HEK293 (cell line): ENCODE results near the gene INSIG2.

Experiments
- CTCF ChIA-PET: fragments of 350-600 bp; formaldehyde crosslinking; extraction: SDS; loops from one replicate; lab custom pipeline; 2021; ENCODE audit warnings: antibody characterized with exemption; lab: Yijun Ruan, JAX
- POLR2A ChIA-PET: fragments of 300-600 bp; formaldehyde crosslinking; extraction: SDS; loops from one replicate; lab custom pipeline; 2020; ENCODE audit warnings: antibody characterized with exemption, inconsistent platforms; lab: Yijun Ruan, JAX
- H3K27ac ChIP-seq: fragments of 200-500 bp; sonication (Bioruptor generic); 2 replicates; pipeline ENCODE4 v1.5.1; 2014; ENCODE audit warnings: low read depth, low read length, control low read depth, inconsistent platforms; ENCODE audit errors: extremely low read depth
- H3K36me3 ChIP-seq, 2 experiments: fragments of 200-500 bp in 1 of 2; sonication (Bioruptor generic) in 1 of 2; 1 replicate in 1 of 2; 2 replicates in 1 of 2; pipeline ENCODE4 v1.5.1; 2014 to 2017; ENCODE audit warnings: inconsistent platforms in 2 of 2, low read length in 2 of 2; ENCODE audit not compliant: control insufficient read depth in 2 of 2, insufficient read depth in 1 of 2
- H3K4me1 ChIP-seq: fragments of 200-500 bp; sonication (Bioruptor generic); 2 replicates; pipeline ENCODE4 v1.5.1; 2014; ENCODE audit warnings: mild to moderate bottlenecking, low read length, inconsistent platforms; ENCODE audit not compliant: control insufficient read depth, insufficient read depth
- H3K4me3 ChIP-seq: 2 replicates; pipeline ENCODE4 v1.5.1; 2011; ENCODE audit warnings: low read depth, mild to moderate bottlenecking, control low read depth, low read length, moderate library complexity
- H3K9me3 ChIP-seq: fragments of 200-500 bp; sonication (Bioruptor generic); 2 replicates; pipeline ENCODE4 v1.5.1; 2014; ENCODE audit warnings: low read depth, low read length, inconsistent platforms; ENCODE audit not compliant: control insufficient read depth, insufficient read depth
- FEZF1 ChIP-seq: fragments of 450-650 bp; formaldehyde crosslinking; IDR thresholded peaks from 2 replicates; pipeline ENCODE4 v1.5.1; 2016; ENCODE audit warnings: missing biosample characterization, missing genetic modification characterization
- HOXC10 ChIP-seq: sonication (generic); formaldehyde crosslinking; IDR thresholded peaks from 2 replicates; pipeline ENCODE4 v1.8.1; 2023; ENCODE audit warnings: mild to moderate bottlenecking, missing genetic modification reagents
- KLF8 ChIP-seq: fragments of 450-650 bp; formaldehyde crosslinking; IDR thresholded peaks from 2 replicates; pipeline ENCODE4 v1.5.1; 2016; ENCODE audit warnings: missing biosample characterization, missing genetic modification characterization
- MEIS1 ChIP-seq: sonication (generic); formaldehyde crosslinking; IDR thresholded peaks from 2 replicates; pipeline ENCODE4 v1.8.1; 2022; ENCODE audit warnings: missing genetic modification reagents, mild to moderate bottlenecking, borderline replicate concordance
- SP7 ChIP-seq: fragments of 450-650 bp; formaldehyde crosslinking; IDR thresholded peaks from 2 replicates; pipeline ENCODE4 v1.5.1; 2016; ENCODE audit warnings: missing biosample characterization, missing genetic modification characterization
- ZFHX2 ChIP-seq: fragments of 450-650 bp; formaldehyde crosslinking; conservative IDR thresholded peaks from 2 replicates; pipeline ENCODE4 v1.5.1; 2016; ENCODE audit warnings: missing biosample characterization, missing genetic modification characterization
- ZNF114 ChIP-seq: fragments of 450-650 bp; formaldehyde crosslinking; IDR thresholded peaks from 2 replicates; pipeline ENCODE4 v1.5.0; 2017; ENCODE audit warnings: missing biosample characterization, missing genetic modification characterization
- ZNF132 ChIP-seq: fragments of 450-650 bp; formaldehyde crosslinking; IDR thresholded peaks from 2 replicates; pipeline ENCODE4 v1.5.1; 2017; ENCODE audit warnings: missing biosample characterization, missing genetic modification characterization, borderline replicate concordance
- ZNF169 ChIP-seq: fragments of 450-650 bp; formaldehyde crosslinking; IDR thresholded peaks from 2 replicates; pipeline ENCODE4 v1.5.1; 2016; ENCODE audit warnings: missing biosample characterization, missing genetic modification characterization
- ZNF223 ChIP-seq: fragments of 450-650 bp; formaldehyde crosslinking; IDR thresholded peaks from 2 replicates; pipeline ENCODE4 v1.5.1; 2016; ENCODE audit warnings: missing biosample characterization, missing genetic modification characterization
- ZNF350 ChIP-seq: fragments of 450-650 bp; formaldehyde crosslinking; IDR thresholded peaks from 2 replicates; pipeline ENCODE4 v1.5.0; 2017; ENCODE audit warnings: missing biosample characterization, mild to moderate bottlenecking, missing genetic modification characterization
- ZNF530 ChIP-seq: fragments of 450-650 bp; formaldehyde crosslinking; IDR thresholded peaks from 2 replicates; pipeline ENCODE4 v1.5.1; 2016; ENCODE audit warnings: low read depth, missing biosample characterization, missing genetic modification characterization
- ZNF610 ChIP-seq: fragments of 450-650 bp; formaldehyde crosslinking; IDR thresholded peaks from 2 replicates; pipeline ENCODE4 v1.5.1; 2016; ENCODE audit warnings: missing biosample characterization, missing genetic modification characterization, borderline replicate concordance
- ZNF660 ChIP-seq: fragments of 450-650 bp; IDR thresholded peaks from 2 replicates; pipeline ENCODE4 v1.5.1; 2018; ENCODE audit warnings: missing biosample characterization, mild to moderate bottlenecking, missing genetic modification characterization
- ZNF701 ChIP-seq: fragments of 450-650 bp; formaldehyde crosslinking; IDR thresholded peaks from 2 replicates; pipeline ENCODE4 v1.5.1; 2016; ENCODE audit warnings: missing biosample characterization, missing genetic modification characterization
- ZNF785 ChIP-seq: fragments of 450-650 bp; formaldehyde crosslinking; IDR thresholded peaks from 2 replicates; pipeline ENCODE4 v1.5.1; 2016; ENCODE audit warnings: missing biosample characterization, missing genetic modification characterization
- ZNF843 ChIP-seq: fragments of 450-650 bp; formaldehyde crosslinking; IDR thresholded peaks from 2 replicates; pipeline ENCODE4 v1.5.1; 2016; ENCODE audit warnings: missing biosample characterization, missing genetic modification characterization
- ZXDB ChIP-seq: fragments of 450-650 bp; formaldehyde crosslinking; IDR thresholded peaks from 2 replicates; pipeline ENCODE4 v1.5.1; 2016; ENCODE audit warnings: missing biosample characterization, missing genetic modification characterization
- TF ChIP-seq, protein P1 (sequence below): fragments of 450-650 bp; formaldehyde crosslinking; IDR thresholded peaks from 2 replicates; pipeline ENCODE4 v1.5.1; 2016; ENCODE audit warnings: missing biosample characterization, missing genetic modification characterization
- TF ChIP-seq, protein P2 (sequence below): fragments of 450-650 bp; formaldehyde crosslinking; conservative IDR thresholded peaks from 2 replicates; pipeline ENCODE4 v1.5.1; 2016; ENCODE audit warnings: low read depth, missing biosample characterization, missing genetic modification characterization

Gene INSIG2

DNA sequence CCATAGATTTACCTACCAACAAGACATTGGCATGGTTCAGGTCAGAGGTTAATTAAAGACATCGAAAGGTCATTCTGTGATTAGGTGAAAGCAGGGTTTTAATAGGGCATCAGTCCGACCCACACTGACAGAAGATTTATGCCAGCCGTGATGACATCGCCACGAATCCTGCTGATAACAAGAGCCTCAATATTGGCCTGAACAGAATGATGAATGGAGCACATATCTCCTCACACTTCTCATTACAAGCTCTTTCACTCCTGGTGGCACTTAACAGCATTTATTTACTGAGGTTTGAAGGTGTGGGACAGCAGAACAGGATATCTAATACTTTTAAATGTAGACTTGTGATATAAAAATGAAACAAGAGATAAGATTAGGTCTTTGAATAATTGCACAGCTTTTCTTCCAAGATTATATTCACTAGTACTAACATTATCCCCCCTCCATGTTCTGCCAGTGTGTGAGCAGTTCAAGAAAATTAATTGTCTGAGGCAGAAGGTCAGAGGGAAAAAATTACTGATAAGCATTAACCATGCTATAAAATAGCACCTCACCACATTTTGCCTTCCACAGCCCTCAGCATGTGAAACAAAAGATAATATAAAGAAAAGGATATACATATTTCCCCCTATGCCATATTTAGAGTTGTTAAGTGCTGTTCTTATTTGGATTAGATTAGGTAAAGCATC lies 23.1 kb upstream of the INSIG2 start:
- Histone ChIP-seq H3K27ac (no peak overlapping the region), H3K9me3 (no peaks in the 10 kb centered on the region), H3K4me1 (peaks cover 13% of the 10 kb centered on the region; the same call in 1 of the 2 replicates), H3K36me3 (no peaks in the 10 kb centered on the region), H3K4me3 (no peak overlapping the region)
- CTCF ChIA-PET, result interaction anchor here (1.0 to 1.3 kb wide), 3 partner anchors 14 to 32 kb away, joined by 3 to 4 read pairs (median 3); no protein-coding TSS in a partner anchor
- TF ChIP-seq MEIS1 (CRISPR knock-in tag), result peak; percentile 54; the same call in 1 of the 2 replicates
- TF ChIP-seq SP7, result 0 out of 2 replicates have a peak, but pooled peaks have one; percentile 12
- no peak for TF ChIP-seq HOXC10 (CRISPR knock-in tag)
- peak; percentile 60; the same call in 1 of the 2 replicates for TF ChIP-seq ZNF843 (tag by site-specific recombination)
- TF ChIP-seq FEZF1 (tag by site-specific recombination), result peak; percentile 32; the same call in 1 of the 2 replicates
- TF ChIP-seq ZNF660 (tag by site-specific recombination), result no peak
- TF ChIP-seq, protein P1, sequence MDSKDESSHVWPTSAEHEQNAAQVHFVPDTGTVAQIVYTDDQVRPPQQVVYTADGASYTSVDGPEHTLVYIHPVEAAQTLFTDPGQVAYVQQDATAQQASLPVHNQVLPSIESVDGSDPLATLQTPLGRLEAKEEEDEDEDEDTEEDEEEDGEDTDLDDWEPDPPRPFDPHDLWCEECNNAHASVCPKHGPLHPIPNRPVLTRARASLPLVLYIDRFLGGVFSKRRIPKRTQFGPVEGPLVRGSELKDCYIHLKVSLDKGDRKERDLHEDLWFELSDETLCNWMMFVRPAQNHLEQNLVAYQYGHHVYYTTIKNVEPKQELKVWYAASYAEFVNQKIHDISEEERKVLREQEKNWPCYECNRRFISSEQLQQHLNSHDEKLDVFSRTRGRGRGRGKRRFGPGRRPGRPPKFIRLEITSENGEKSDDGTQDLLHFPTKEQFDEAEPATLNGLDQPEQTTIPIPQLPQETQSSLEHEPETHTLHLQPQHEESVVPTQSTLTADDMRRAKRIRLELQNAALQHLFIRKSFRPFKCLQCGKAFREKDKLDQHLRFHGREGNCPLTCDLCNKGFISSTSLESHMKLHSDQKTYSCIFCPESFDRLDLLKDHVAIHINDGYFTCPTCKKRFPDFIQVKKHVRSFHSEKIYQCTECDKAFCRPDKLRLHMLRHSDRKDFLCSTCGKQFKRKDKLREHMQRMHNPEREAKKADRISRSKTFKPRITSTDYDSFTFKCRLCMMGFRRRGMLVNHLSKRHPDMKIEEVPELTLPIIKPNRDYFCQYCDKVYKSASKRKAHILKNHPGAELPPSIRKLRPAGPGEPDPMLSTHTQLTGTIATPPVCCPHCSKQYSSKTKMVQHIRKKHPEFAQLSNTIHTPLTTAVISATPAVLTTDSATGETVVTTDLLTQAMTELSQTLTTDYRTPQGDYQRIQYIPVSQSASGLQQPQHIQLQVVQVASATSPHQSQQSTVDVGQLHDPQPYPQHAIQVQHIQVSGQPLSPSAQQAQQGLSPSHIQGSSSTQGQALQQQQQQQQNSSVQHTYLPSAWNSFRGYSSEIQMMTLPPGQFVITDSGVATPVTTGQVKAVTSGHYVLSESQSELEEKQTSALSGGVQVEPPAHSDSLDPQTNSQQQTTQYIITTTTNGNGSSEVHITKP (tag by site-specific recombination), result peak; percentile 35; the same call in 1 of the 2 replicates
- TF ChIP-seq ZXDB (tag by site-specific recombination), result 0 out of 2 replicates have a peak, but pooled peaks have one; percentile 47
- POLR2A ChIA-PET, result no interaction called here

DNA sequence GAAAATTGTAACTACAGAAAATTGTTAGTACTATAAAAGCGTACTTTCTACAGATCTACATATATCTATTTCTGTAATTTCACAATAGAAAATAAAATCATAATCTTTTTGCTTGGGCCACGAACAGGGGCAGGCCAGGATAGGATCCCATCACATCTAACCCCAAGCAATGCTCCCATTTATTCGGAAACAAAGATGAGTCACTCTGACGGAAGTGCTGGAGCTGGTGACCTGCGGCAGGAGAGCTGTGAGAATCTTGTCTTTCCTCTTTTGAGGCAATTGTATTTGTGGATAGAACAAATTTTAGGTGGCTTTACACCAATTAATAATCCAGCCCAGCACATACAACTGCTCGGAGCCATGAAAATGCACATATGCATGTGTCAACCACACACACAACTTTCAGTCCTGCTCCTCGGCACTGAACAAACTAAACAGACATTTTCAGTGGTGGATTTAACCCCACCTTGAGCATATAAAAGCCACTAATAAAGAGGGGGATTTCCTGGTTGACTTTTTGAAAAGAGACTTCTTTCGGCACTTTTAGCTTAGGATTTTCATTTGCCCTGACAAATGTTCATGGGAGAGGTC lies 22.3 kb upstream of the INSIG2 start:
- Histone ChIP-seq H3K4me1 (peaks cover 13% of the 10 kb centered on the region; the same call in 1 of the 2 replicates), H3K36me3 (no peaks in the 10 kb centered on the region), H3K27ac (no peak overlapping the region), H3K4me3 (no peak overlapping the region), H3K9me3 (no peaks in the 10 kb centered on the region)
- TF ChIP-seq ZNF701 (tag by site-specific recombination), result no peak
- TF ChIP-seq, protein P2, sequence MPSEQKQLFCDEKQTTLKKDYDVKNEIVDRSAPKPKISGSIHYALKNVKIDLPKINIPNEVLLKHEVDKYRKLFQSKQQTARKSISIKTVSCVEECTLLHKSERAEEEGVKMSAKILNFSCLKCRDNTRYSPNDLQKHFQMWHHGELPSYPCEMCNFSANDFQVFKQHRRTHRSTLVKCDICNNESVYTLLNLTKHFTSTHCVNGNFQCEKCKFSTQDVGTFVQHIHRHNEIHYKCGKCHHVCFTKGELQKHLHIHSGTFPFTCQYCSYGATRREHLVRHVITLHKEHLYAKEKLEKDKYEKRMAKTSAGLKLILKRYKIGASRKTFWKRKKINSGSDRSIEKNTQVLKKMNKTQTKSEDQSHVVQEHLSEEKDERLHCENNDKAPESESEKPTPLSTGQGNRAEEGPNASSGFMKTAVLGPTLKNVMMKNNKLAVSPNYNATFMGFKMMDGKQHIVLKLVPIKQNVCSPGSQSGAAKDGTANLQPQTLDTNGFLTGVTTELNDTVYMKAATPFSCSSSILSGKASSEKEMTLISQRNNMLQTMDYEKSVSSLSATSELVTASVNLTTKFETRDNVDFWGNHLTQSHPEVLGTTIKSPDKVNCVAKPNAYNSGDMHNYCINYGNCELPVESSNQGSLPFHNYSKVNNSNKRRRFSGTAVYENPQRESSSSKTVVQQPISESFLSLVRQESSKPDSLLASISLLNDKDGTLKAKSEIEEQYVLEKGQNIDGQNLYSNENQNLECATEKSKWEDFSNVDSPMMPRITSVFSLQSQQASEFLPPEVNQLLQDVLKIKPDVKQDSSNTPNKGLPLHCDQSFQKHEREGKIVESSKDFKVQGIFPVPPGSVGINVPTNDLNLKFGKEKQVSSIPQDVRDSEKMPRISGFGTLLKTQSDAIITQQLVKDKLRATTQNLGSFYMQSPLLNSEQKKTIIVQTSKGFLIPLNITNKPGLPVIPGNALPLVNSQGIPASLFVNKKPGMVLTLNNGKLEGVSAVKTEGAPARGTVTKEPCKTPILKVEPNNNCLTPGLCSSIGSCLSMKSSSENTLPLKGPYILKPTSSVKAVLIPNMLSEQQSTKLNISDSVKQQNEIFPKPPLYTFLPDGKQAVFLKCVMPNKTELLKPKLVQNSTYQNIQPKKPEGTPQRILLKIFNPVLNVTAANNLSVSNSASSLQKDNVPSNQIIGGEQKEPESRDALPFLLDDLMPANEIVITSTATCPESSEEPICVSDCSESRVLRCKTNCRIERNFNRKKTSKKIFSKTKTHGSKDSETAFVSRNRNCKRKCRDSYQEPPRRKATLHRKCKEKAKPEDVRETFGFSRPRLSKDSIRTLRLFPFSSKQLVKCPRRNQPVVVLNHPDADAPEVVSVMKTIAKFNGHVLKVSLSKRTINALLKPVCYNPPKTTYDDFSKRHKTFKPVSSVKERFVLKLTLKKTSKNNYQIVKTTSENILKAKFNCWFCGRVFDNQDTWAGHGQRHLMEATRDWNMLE (tag by site-specific recombination), result no peak
- TF ChIP-seq ZNF350 (tag by site-specific recombination), result no peak
- no peak for TF ChIP-seq ZNF132
- no peak for TF ChIP-seq ZFHX2
- TF ChIP-seq ZNF530, result no peak
- TF ChIP-seq ZNF610, result no peak
- TF ChIP-seq ZNF785 (tag by site-specific recombination), result no peak
- no peak for TF ChIP-seq KLF8 (tag by site-specific recombination)
- no peak for TF ChIP-seq ZNF114 (tag by site-specific recombination)
- TF ChIP-seq ZNF223 (tag by site-specific recombination), result no peak
- TF ChIP-seq ZNF169 (tag by site-specific recombination), result no peak
- CTCF ChIA-PET, result interaction anchor here (0.6 to 1.5 kb wide), 4 partner anchors 15 to 248 kb away, joined by 3 to 4 read pairs (median 3); no protein-coding TSS in a partner anchor
- POLR2A ChIA-PET, result no interaction called here
